GDM1 (cell line): ENCODE data around the gene HDAC10.

Experiments used
- DNase-seq: peaks from one replicate; lab custom pipeline; 2025; lab: John Stamatoyannopoulos, UW

HDAC10 gene

DNA sequence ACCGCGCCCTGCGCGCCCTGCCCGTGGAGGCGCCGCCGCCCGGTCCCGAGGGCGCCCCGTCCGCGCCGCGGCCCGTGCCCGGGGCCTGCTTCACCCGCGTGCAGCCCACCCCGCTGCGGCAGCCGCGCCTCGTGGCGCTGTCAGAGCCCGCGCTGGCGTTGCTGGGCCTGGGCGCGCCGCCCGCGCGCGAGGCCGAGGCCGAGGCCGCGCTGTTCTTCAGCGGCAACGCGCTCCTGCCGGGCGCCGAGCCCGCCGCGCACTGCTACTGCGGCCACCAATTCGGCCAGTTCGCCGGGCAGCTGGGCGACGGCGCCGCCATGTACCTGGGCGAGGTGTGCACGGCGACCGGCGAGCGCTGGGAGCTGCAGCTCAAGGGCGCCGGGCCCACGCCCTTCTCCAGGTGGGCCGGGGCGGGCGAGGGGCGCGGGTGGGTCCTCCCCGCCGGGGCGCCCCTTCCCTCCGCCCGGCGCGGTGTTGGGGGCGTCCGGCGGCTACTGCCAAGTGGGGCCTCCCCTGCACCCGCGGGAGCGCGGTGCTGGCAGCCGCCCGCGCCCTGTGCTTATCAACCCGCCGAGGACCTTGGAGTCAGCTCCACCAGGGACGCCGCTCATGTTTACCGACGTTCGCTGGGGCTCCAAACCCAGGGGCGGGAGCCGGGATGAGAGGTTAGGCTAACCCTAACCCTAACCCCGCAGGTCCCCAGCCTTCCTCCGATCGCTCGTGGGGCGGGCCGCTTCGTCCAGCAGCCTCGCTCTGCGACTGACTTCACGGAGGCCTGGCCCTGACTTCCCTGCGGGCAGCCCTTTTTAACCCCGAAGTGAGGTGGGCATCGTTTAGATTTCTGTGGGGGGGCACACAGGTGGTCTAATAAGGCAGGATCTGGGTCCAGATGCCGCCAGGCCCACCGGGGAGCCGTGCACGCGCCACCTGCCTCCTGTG lies 49.6 kb downstream of the HDAC10 start:
- no peak for DNase-seq

DNA sequence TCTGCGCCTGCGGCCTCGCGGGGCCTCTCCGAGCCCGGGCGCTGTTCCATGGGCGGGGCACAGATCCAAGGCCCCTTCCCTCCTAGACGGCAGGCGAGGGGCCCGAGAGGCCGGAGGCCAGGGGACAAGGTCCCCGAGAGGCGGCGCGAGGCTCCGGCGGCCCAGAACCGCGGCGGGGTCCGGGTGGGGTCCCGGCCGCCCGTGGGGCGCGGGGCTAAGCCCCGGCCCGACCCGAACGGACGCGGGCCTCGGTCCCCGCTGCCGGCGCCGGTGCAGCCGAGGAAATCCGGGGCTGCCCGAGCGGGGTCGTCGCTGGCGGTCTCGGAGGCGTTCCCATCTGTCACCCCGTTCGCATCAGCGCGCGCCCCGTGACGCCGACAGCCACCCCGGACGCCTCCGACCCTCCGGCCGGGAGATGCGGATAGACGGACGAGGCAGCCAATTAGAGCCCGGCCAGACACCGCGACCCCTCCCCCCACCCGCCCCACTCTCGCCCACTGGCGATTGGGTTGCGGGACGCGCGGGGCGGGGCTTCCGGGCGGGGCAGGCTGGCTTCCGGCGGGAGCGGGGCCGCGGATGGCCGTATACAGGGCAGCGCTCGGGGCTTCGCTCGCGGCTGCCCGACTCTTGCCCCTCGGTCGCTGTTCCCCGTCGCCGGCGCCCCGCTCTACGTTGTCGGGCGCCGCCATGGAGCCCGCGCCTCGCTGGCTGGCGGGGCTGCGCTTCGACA lies 50.4 kb downstream of the HDAC10 start, which contains the start of gene SELENOO:
TSS of gene SELENOO (plus strand) at position 551 of the 730 bp plus-strand sequence. CDS start at position 577, 26 bp downstream.
- peak; percentile 84 for DNase-seq

DNA sequence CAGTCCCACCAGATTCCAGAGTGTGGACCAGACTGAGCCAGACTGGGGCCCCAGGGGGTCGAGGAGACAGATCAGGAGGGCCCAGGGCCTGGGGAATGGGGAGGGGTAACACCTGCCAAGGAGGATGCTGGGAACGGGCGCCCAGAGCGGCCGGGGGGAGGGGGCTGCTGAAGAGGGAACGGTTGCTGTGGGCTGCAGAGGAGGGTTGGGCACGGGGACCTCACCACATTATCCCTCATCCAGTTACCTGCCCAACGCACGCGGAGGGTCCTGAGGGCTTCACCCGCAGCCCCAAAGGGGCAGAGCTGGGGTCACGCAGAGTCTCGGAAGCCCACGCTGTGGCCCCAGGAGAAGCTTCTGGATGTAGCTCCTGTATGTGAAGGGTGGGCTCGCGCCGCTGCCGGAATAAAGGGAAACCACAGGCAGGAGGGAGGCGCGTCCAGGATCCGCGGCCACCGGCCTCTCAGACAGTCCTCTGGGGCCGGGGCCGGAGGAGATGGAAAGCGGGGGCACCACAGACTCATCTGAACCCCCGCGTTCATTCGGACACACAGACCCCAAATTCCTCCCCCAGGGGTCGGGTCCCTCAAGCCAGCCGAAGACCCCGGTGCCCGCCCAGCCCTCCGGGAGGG lies 51.1 kb downstream of the HDAC10 start:
- no peak for DNase-seq

DNA sequence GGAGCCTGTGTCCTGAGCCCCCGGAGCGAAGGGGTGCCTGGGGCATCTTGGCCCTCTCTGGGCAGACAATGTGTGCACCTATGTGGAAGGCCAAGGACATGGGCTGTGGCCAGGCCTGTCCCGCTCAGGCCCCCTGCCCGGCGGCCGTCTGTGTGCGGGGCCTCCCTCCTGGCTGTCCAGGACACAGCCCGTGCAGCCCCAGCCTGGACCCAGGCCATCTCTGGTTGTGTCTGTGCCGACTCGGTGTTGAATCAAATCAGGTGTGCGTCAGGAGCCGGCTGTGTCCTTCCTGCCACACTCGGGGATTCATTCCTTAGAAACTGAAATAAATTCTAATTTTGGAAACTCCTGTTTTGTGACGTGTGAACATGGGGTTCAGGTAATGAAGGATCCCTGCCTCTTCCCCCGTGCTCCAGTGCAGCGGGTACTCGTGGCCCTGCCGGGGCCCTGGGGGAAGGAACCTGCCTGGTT lies 51.8 kb downstream of the HDAC10 start:
- no peak for DNase-seq

DNA sequence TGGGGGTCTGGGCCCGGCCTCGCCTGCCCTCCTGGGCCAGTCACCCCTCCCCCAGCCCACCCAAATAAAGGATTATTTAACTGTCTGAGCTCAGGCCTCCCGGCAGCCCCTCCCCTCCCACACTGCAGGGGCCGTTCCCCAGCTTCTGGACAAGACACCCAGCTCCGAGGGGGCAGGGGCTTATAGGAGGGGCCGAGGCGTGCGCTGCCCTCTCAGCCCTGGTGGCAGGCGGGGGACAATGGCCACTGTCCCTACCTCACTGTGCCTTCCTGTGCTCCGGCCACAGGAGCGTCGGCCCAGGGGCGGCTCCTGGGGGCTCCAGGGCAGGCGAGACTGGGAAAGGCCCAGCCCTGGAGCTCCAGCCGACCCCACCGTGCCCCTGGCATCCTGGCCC lies 52.4 kb downstream of the HDAC10 start:
- DNase-seq: no peak

DNA sequence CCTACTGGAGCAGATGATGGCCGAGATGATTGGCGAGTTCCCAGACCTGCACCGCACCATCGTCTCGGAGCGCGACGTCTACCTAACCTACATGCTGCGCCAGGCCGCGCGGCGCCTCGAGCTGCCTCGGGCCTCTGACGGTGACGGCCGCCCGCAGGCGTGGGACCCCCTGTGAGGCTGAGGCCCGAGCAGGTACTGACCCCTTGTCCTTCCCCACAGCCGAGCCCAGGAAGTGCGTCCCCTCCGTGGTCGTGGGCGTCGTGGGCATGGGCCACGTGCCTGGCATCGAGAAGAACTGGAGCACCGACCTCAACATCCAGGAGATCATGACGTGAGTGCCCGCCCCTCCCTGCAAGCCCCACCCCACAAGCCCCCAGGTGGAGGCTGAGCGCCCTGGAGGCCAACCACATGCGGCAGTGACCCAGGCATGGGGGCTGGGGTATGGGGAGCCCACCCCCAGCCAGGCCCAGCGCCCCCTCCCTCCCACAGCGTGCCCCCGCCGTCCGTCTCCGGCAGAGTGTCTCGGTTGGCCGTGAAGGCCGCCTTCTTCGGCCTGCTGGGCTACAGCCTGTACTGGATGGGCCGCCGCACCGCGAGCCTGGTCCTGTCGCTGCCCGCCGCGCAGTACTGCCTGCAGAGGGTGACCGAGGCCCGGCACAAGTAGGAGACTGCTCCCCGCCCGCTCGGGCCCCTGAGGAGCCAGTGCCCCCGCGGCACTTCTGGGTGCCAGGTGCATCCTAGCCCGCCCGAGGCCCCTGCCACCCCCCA lies 53.0 kb downstream of the HDAC10 start:
- DNase-seq: no peak

DNA sequence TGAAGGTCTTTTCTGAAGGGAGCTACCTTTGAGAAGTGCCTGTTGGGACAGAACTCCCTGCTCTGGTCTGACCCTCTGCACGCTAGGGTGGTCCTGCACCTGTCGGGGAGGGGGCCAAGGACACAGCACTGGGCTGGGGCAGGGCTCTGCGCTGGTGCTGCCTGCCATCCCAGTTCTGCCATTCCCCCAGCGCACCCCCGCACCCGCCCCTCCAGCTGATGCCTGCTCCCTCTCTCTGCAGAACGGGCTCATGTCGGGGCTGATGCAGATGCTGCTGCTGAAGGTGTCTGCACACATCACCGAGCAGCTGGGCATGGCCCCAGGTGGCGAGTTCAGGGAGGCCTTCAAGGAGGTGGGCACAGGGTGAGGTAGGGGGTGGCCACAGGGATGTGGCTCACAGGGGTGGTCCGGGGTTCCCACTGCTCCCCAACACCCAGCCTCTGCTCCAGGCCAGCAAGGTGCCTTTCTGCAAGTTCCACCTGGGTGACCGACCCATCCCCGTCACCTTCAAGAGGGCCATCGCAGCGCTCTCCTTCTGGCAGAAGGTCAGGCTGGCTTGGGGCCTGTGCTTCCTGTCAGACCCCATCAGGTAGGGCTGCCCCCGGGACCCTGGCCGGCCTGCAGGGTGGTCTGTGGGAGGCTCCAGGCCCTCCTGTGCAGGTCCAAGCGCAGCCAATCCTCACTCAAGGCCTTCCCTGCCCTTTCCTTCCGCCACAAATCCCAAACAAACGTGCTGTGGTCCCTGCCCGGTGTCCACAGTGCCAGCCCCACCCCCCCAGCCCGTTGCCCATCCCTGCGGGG lies 53.9 kb downstream of the HDAC10 start:
- DNase-seq: no peak

DNA sequence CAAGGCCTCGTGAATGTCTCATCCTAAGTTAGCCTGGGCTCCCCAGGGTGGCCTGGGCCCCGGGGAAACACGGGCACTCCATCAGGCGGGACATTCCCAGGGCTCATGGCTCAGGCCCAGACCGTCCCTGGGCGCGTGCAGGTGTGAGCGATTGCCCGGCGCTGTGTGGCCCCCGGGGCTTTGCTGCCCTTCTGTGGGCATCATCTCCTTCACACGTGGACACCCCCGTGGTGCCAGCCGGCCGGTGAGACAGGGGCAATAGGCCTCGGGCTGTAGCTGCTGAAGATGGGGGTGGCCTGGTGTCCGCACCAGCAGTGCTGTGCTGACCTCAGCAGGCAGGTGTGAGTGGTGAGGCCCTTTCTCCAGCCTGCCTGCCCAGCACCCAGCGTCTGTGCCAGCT lies 54.8 kb downstream of the HDAC10 start:
- DNase-seq: no peak
